ENCODE results near the gene ADSS1.

GRCh38 chr14:104739546-104740516, 15.8 kb downstream of the ADSS1 start:
- no peak for TF ChIP-seq POLR2A (IDR thresholded peaks at IDR 0.05; ENCODE audit: low read depth, low read length)
- no peak for TF ChIP-seq POU2F2 (IDR thresholded peaks at IDR 0.05; ENCODE audit: low read depth, low read length)
- TF ChIP-seq SPI1 (IDR thresholded peaks at IDR 0.05; ENCODE audit: low read depth, low read length), result no peak
- TF ChIP-seq PAX5 (IDR thresholded peaks at IDR 0.05; ENCODE audit: insufficient read depth, low read length, severe bottlenecking), result no peak
- no peak for TF ChIP-seq POLR2AphosphoS5 (IDR thresholded peaks at IDR 0.05; ENCODE audit: low read depth, low read length)
